GM18499 (cell line): ENCODE measurements around the gene ZBTB7C.

Source experiments
- ATAC-seq: cut with Tn5 transposase; IDR thresholded peaks from one replicate; pipeline ENCODE4 v1.9.1; 2021; ENCODE audit warnings: moderate number of reproducible peaks; ENCODE audit not compliant: insufficient read depth, unreplicated experiment

Gene ZBTB7C

DNA sequence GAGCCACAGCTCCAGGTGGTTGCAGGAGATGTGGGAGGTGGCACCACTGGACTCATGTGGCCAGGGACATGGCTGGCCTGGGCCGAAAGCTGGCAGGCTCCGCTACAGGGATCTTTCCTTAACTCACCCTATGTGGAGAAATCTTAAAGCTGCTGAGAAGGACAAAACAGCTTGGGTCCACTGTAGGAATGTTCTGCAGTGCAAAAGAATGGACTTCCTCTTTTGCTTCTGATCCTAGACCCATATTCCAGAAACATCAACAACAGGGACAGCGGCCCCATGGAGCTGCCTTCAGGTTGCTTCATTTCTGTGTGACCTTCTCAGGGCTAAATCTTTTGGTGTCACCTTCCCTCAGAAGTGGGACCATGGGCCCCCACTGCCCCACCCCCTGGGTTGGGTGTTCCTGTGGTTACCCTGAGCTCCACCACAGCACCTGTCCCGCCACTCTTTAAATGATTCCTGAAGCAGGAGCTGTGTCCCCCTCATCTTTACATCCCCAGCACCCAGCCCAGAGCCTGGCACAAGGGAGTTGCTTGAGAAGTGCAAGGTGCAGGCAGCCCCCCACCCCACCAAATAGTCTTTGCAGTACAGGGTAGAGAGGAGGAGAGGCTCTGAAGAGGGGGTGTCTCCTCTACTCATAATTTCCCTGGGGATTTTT, 205.8 kb downstream of the ZBTB7C start:
- no peak for ATAC-seq

DNA sequence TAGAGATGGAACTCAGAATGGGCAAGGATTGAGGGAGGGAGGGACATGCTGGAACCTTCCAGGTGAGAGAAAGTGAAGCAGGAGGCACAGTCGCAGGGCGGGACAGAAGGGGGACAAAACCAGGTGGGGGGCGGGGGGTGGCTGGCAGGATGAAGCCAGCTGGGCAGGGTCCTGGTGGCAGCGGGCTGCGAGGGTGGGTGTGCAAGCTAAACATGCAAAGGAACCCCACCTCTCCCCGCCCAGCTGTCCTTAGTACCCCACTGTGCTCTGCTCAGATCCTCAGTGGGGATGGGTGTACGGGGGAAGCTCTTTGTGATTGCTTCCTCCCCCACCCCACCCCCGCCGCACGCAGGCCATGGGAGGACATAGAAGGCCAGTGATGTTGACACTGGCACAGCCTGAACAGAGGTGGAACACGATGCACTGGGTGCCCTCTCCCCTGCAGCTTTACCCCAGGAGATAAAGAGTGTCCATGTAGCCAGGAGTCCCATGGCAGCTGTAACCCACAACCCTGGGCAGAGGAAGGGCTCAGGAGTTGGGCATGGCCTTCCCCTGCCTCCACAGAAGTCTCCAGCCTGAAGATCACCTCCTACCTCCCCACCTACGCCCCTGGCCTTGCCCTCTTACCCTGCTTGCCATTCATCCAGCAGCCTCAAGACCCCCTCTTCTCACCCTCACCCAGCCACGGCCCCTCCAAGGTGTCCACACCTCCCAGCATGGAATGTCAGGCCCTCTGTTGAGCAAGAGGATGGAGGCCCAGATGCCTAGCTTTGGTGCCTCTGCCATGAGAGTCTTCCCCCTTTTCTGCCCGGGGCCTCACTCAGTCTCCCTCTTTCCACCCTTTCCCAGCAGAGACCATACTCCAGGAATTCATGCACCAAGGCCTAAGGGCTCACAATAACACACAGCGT, 206.6 kb downstream of the ZBTB7C start:
- no peak for ATAC-seq

DNA sequence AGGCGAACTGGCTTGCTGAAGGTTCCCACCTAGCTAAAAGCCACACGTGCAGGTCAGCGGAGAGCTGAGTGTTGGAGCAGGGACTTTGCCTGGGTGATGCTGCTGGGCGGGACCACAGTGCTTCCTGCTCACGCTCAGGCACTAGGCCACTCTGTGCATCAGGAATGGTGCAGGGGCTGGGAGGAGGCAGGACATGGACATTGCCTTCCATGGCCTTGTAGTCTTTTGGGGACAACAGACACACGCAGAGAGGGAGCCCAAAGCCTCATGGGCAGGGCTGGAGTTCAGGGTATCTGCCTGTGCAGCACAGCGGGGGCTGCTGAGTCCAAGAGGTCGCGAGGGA, 207.2 kb downstream of the ZBTB7C start:
- ATAC-seq: no peak

DNA sequence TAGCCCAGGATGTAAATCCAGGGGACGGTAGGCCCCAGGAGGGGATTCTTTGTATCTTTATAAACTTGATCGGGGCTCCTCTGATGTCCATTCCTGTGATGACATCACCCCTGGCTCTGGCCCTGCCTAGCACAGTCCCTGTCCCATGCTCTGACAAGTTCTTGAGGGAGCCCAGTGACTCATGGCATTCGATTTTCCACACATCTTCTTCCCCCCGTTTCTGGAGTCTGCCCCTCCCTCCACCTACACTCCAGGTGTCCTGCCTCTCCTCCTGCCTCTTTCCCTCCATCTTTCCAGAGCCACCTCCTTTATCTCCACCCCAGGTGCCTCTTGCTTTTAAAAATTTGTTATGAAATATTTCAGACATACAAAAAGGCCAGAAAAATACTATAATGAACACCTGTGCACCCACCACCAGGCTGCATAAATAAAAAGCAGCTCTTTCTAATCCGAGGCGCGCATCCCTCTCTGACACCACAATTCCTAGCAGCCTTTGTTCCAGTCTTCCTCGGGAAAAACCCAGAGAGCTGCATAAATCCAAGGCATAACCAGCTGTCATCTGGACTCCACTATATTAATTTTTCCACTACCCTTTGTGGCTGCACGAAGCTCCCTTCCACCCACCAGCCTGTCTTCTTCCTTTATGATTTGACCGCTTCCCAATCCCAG, 207.7 kb downstream of the ZBTB7C start:
- ATAC-seq: no peak

DNA sequence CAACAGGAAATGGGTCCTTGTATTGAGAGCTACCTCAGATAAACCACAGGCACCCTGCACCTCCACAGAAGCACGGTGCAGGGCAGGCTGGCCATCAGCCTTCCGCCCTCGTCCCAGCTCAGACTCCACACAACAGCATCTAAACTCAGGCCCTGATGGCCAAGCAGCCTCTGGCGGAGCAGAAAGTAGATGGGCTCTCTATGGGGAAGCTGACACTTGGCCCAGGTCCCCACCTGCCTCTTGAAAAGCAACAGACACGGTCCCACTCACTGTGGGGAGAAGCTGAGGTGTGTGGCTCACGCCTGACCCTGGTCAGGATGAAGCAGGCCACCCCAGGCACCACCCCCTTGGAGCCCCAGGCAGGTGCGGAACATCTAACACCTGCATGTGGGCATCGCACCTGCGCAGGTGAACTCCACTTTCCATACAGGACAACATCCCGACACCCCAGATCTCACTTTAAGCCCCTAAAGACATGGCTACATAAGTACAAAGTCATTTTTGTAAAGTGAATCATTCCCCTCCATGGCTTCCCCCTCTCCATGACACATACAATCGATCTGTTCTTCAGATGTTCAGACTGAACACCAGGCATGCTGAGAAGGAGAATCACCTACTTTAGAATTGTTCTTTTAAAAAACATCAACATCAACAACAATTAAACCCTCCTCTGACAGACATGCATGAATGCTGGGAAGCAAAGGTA, 208.4 kb downstream of the ZBTB7C start:
- no peak for ATAC-seq

DNA sequence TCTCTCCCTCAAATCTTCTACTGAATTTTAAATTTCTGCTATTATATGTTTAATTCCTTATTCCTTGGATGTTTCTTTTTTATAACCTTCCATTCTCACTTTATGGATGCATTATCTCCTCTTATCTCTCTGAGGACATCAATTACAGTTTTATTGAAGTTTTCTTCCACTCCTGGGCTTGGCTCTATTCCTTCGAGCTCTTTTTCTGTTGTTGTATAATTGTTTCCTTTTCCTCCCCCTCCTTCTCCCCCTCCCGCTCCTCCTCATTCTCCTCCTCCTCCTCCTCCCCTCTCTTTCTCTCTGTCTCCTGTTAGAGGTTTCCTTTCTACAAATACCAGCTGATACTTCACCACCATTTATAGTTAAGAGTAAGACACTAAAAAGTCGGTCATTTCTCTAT, 209.8 kb downstream of the ZBTB7C start:
- ATAC-seq: no peak

DNA sequence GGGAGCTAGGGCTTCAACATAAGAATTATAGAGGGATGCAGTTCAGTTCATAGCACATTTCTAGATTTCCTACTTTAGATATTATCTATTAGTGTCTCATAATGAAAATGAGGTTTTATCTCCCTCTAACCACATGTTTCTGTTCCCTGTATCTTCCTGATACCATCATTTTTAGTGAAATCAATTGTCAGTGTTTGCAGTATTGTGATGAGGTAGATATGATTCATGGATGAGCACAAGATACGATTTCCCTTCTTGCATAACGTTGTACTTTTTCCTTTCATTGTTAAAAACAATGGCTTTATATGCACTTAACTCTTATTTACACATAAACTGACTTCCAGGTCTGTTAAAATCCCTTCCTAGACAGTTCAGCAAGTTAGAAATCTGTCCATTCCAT, 211.4 kb downstream of the ZBTB7C start:
- ATAC-seq: no peak

DNA sequence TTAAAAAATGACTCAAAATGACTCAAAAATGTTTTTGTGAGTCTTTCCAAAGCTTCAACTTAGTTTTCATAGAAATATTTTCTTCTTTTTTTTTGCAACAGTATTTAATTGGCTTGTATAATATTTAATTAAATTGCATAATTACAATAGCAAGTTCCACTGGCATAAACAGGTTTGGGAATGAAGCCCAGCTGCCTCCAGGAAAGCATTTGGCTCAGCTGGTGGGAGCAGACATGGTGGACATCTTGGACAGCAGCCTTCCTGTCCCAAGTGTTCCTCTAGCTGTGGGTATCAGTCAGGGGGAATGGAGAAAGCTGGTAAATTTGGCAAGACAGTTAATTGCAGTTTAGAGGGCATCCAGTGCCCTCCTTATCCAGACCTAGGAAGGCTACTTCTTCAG, 213.4 kb downstream of the ZBTB7C start:
- ATAC-seq: no peak

DNA sequence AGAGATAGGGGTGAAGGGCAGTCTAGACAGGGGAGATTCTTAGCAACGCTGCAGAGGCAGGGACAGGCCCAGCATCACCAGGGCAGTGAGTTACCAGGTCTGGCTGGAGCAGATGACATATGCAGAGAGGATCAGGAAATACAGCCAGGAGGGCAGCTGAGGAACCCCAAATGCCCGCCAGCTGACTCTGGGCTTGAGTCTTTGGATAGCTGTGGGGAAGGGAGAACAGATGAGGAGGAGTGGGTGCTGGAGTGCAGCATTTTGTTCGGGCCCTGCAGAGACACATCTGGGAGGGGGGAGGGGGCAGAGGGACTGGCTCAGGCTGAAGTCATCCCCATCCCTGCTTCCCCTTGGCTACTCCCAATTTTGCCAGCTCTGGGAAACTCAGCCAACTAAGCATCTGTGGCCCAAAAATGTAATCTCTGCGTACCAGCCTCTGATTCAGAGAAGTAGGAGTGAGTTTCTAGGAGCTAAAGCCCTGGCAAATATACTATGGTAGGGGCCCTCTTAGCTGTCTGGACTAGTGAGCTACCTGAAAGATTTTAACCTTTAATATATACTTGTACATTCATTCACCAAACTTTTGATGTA, 214.5 kb downstream of the ZBTB7C start:
- no peak for ATAC-seq

DNA sequence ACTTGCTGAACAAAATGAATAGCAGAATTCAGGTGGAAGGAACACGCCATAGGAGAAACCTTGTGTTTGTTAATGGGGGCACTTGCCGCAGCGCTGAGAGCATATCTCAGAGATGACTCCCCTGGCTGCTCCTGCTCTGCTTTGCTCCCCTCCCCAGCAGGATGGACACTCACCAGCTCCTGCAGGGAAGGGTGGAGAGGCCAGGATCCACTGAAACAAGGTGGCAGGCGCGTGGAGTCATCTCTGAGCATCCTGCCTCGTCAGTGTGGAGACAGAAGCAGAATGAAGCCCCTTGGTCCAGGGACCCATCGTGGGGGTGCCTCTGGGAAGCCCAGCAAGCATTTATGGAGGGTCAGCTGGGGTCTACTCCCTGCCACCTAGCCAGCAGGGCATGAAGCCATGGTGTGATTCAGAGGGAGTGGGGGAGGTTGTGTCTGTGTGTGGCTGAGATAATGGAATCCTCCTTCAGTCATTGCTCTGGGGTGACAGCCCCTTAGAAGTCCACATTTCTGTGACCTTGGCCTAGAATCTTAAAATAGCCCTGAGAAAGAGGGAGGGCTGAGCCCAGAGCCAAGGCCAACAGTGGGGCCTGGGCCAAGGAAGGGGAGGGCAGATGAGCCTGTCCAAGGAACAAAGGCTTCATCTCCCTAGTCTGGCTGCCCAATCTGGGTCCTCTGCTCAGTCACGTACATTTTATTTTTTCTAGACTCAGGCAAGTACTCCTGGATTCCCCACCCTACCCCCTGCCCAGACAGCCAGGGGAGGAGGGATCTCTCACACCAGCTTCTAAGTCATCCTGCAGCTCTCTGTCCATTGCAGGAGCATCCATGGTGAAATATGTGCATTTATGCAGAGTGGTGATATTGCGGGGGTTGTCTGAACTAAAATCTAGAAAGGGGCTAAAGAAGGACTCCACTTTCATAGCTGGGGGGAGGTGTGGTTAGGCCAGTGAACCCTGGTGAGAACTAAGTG, 215.4 kb downstream of the ZBTB7C start:
- no peak for ATAC-seq

DNA sequence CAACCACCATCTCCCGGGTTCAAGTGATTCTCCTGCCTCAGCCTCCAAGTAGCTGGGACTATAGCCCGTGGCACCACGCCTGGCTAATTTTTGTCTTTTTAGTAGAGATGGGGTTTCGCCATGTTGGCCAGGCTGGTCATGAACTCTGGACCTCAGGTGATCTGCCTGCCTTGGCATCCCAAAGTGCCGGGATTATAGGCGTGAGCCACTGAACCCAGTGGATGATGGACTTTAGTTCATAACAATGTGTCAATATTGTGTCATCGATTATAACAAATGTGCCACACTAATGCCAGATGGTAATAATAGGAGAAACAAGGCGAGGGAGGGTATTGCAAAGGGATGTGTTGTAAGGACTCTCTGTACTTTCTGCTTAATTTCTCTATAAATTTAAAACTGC, 216.6 kb downstream of the ZBTB7C start:
- no peak for ATAC-seq

DNA sequence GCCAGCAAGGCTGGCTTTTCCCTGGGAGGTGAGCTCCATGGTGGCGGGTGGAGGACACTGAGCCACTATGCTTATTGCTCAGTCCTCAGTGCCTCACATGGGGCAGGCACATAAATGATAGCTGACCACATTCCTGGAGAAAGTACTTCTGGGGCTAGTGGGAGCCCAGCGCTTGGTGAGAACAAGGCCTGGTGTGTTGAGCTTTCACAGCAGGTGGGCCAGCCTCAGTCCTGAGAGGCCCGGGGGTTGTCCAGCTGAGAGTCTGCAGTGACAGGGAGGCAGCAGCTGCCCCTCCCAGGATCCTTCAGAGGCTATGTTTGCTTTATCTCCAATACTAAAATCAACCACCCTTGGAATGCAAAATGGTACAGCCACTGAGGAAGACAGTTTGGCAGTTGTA, 217.7 kb downstream of the ZBTB7C start:
- ATAC-seq: no peak

DNA sequence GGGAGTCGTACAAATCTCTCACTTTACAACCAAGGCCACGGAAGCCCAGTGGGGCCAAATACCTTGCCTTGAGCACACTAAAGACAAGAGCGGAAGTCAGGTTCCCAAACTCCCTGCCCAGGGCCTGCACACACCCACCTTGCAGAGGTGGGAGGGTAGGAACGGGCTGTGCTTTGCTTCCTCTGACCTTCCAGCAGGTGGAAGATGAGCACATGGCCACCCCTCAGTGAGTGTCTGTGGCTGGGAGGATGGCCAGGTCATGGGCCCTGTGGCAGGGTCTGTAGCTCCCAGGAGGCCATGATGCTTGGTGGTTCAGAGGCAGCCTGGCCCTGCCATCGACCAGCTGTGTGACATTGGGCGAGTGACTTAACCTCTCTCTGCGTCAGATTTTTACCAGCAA, 218.2 kb downstream of the ZBTB7C start:
- no peak for ATAC-seq

DNA sequence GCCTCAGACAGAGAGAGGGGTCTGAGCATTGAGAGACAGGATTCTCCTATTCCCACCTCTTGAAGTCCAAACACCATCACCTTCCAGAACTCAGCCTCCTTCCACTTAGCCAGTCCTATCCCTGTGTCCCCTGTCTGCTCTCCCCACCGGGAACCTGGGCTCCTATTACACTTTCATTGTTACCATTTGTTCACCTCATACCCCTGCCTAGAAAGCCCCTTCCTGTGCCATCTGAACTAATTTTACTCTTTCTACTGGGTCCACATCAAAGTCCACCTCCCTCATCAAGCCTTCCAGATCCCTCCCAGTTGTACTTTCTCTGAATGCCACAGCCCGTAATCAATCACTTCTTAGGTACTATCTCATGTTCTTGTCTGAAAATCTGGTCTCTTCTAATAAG, 220.6 kb downstream of the ZBTB7C start:
- no peak for ATAC-seq

DNA sequence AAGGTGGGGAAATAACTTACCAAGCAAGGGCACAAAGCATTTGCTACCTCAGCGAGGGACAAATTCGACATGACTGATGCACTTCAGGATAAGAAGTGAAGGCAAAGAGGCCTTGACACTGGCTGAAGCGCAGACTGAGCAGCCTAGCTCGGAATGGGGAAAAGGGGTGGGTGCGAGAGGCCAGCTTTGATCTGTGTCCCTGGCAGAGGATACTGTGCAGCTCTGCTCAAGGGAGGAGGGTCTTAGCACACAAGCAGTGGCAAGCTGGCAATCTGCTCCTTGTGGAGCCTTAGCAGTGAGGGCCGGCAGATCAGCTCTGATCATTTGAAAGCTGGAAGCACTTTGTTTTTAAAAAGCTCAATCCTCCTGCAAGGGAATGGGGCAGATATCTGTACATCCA, 222.3 kb downstream of the ZBTB7C start:
- no peak for ATAC-seq

DNA sequence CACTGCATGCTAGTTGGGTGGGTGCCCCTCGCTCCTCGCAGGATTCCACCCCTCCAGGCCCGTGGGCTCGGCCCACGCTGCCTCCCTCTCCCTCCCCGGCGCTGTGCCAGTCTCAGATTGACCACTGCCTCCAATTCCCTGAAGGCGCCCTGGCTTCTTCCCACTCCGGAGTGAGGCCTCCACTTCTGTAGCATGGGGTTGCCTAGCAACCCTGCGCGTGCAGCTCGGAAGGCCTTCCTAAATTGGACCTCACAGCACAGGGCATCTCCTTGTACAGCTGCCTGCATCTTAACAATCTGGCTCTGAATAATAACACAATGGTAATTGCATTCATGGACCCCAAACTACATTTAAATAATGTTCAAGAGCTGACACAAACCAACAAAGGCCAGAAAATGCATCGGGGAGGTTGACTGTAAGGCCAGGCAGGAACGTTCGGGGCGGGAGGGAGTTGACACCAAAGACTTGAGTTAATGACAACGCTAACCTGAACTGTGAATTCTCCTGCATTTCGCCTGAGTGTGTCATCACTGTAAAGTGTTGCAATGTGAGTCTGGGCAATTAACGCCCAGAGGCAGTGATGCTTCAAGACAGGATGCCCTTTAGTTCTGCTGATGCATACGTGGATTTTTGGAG, 222.9 kb downstream of the ZBTB7C start:
- no peak for ATAC-seq

DNA sequence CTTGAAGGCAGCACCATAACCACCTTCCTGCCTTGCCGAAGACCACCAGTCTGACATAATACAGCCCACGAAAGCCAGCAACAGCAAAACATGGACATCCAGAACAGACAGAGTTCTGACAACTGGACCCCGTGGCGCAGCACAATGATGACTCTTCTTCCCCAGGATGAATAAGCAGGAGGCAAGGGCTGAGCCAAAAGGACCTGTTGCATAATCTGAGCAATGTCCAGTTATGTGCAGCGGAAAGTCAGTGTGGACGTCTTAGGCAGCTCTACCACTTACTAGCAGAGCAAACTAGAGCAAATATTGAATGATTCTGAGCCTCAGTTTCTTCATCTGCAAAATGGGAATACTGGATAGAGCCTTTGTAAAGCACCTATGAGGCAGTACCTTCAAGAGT, 225.1 kb downstream of the ZBTB7C start:
- ATAC-seq: no peak

DNA sequence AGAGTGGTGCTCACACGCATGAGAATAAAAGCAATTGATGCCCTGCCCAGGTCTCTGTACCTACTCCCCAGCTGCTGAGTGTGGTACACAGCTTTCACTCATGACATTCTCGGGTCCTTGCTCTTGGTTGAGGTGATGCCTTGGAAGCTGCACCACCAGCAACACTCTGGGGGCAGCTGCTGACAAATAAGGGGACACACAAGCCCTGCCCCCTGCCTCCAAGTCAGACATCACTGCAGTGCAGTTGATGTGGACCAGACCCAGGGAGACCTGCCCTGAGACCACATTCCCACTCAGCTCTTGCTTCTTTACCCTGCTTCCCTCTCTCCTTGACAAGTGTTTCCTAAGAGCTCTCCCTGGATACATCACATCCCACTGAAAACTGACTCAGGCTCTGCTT, 225.6 kb downstream of the ZBTB7C start:
- ATAC-seq: no peak

DNA sequence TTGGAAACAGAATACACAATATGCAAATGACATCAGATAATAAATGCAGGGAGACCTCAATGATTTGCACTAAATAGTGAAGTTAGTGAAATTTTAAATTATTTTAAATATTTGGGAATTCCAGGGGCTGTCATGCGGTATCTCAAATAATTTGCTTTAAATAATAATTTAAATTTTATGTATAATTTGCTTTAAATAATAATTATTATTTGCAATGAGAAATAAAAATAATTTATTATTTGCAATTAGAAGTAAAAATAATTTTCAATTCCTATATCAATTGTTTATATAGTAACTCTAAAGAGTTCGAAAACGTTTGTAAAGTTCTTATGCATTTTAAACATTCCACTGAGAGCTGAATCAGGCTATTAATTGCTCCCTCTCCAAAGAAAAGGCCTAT, 226.4 kb downstream of the ZBTB7C start:
- ATAC-seq: no peak
